ENCODE results near the gene PEMT. TPM values are rescaled to one million over a fixed set of nuclear protein-coding genes. Genes with fewer than 3 reads are reported as not detected.

Gene PEMT
- total RNA-seq, 2 experiments from 2014 or later: 30.4 to 32.3 TPM

GRCh38 chr17:17515934-17516930 lies 75.3 kb downstream of the PEMT start:
- ChIA-PET POLR2A (no interaction called here), CTCF (interaction anchor here (0.7 to 1.6 kb wide), 2 partner anchors 97 to 351 kb away, joined by 3 to 4 read pairs; no protein-coding TSS in a partner anchor)
- Mint-ChIP-seq H3K27ac (no peak overlapping the region), H3K27me3 (no peaks in the 10 kb centered on the region), H3K4me3 (no peak overlapping the region), H3K36me3 (ENCODE audit: low read depth) (no peaks in the 10 kb centered on the region), H3K9me3 (ENCODE audit: low read depth) (no peaks in the 10 kb centered on the region), H3K4me1 (peaks cover 3% of the 10 kb centered on the region)
- ATAC-seq (peak; percentile 66), DNase-seq (peak; percentile 32)
- intact Hi-C loops (cut with DNase I, micrococcal nuclease): no loop called here

GRCh38 chr17:17514993-17515933 lies 76.2 kb downstream of the PEMT start:
- peaks cover 5% of the 10 kb centered on the region for H3K4me1 Mint-ChIP-seq
- no peaks in the 10 kb centered on the region for H3K27me3 Mint-ChIP-seq
- ATAC-seq (no peak), DNase-seq (no peak)
- CTCF ChIA-PET: interaction anchor here (0.6 kb wide), 1 partner anchor 271 kb away, joined by 3 read pairs; no protein-coding TSS in a partner anchor
- no peak overlapping the region for H3K27ac Mint-ChIP-seq
- intact Hi-C loops (cut with DNase I, micrococcal nuclease): no loop called here
- no peaks in the 10 kb centered on the region for H3K9me3 Mint-ChIP-seq (ENCODE audit: low read depth)
- no peaks in the 10 kb centered on the region for H3K36me3 Mint-ChIP-seq (ENCODE audit: low read depth)
- POLR2A ChIA-PET: no interaction called here
- no peak overlapping the region for H3K4me3 Mint-ChIP-seq

GRCh38 chr17:17514361-17514992 lies 77.0 kb downstream of the PEMT start:
- ATAC-seq: no peak
- intact Hi-C loops (cut with DNase I, micrococcal nuclease): no loop called here
- Mint-ChIP-seq H3K27me3 (no peaks in the 10 kb centered on the region), H3K4me1 (peaks cover 5% of the 10 kb centered on the region), H3K27ac (no peak overlapping the region), H3K9me3 (ENCODE audit: low read depth) (no peaks in the 10 kb centered on the region), H3K36me3 (ENCODE audit: low read depth) (no peaks in the 10 kb centered on the region), H3K4me3 (no peak overlapping the region)
- CTCF ChIA-PET: interaction anchor here (0.9 kb wide), 1 partner anchor 184 kb away, joined by 3 read pairs; no protein-coding TSS in a partner anchor
- no peak for DNase-seq
- POLR2A ChIA-PET: no interaction called here

- Mint-ChIP-seq H3K9me3 (ENCODE audit: low read depth) (no peaks in the 10 kb centered on the region), H3K27me3 (no peaks in the 10 kb centered on the region), H3K27ac (no peak overlapping the region), H3K4me3 (no peak overlapping the region), H3K4me1 (peaks cover 5% of the 10 kb centered on the region), H3K36me3 (ENCODE audit: low read depth) (no peaks in the 10 kb centered on the region)
- DNase-seq: no peak
- intact Hi-C loops (cut with DNase I, micrococcal nuclease): no loop called here
- POLR2A ChIA-PET: no interaction called here
- CTCF ChIA-PET: interaction anchor here (0.9 kb wide), 1 partner anchor 184 kb away, joined by 3 read pairs; no protein-coding TSS in a partner anchor
- no peak for ATAC-seq
Measured at GRCh38 chr17:17513626-17514025, 77.9 kb downstream of the PEMT start.

- Mint-ChIP-seq H3K4me1 (peaks cover 5% of the 10 kb centered on the region), H3K9me3 (ENCODE audit: low read depth) (no peaks in the 10 kb centered on the region), H3K36me3 (ENCODE audit: low read depth) (no peaks in the 10 kb centered on the region), H3K27ac (no peak overlapping the region), H3K27me3 (no peaks in the 10 kb centered on the region), H3K4me3 (no peak overlapping the region)
- DNase-seq: no peak
- no peak for ATAC-seq
- intact Hi-C loops (cut with DNase I, micrococcal nuclease): no loop called here
- POLR2A ChIA-PET: no interaction called here
- CTCF ChIA-PET: no interaction called here
Measured at GRCh38 chr17:17512866-17513265, 78.6 kb downstream of the PEMT start.

- ChIA-PET POLR2A (no interaction called here), CTCF (interaction anchor here (0.7 to 1.2 kb wide), 3 partner anchors 21 to 157 kb away, joined by 3 to 4 read pairs (median 3); no protein-coding TSS in a partner anchor)
- intact Hi-C loops (cut with DNase I, micrococcal nuclease): no loop called here
- DNase-seq: no peak
- Mint-ChIP-seq H3K9me3 (ENCODE audit: low read depth) (no peaks in the 10 kb centered on the region), H3K4me3 (no peak overlapping the region), H3K27me3 (no peaks in the 10 kb centered on the region), H3K36me3 (ENCODE audit: low read depth) (no peaks in the 10 kb centered on the region), H3K4me1 (peaks cover 5% of the 10 kb centered on the region), H3K27ac (no peak overlapping the region)
- ATAC-seq: no peak
Measured at GRCh38 chr17:17511881-17512858, 79.3 kb downstream of the PEMT start.

GRCh38 chr17:17511293-17511741 lies 80.2 kb downstream of the PEMT start:
- CTCF ChIA-PET: interaction anchor here (1.1 to 1.2 kb wide), 2 partner anchors 20 to 60 kb away, joined by 3 to 4 read pairs; no protein-coding TSS in a partner anchor
- DNase-seq: no peak
- Mint-ChIP-seq H3K27ac (no peak overlapping the region), H3K36me3 (ENCODE audit: low read depth) (no peaks in the 10 kb centered on the region), H3K27me3 (no peaks in the 10 kb centered on the region), H3K9me3 (ENCODE audit: low read depth) (no peaks in the 10 kb centered on the region), H3K4me1 (peaks cover 5% of the 10 kb centered on the region), H3K4me3 (no peak overlapping the region)
- no peak for ATAC-seq
- intact Hi-C loops (cut with DNase I, micrococcal nuclease): no loop called here
- POLR2A ChIA-PET: no interaction called here

- Mint-ChIP-seq H3K9me3 (ENCODE audit: low read depth) (no peaks in the 10 kb centered on the region), H3K27me3 (no peaks in the 10 kb centered on the region), H3K4me1 (peaks cover 2% of the 10 kb centered on the region), H3K36me3 (ENCODE audit: low read depth) (no peaks in the 10 kb centered on the region), H3K4me3 (no peak overlapping the region), H3K27ac (no peak overlapping the region)
- POLR2A ChIA-PET: no interaction called here
- no peak for DNase-seq
- ATAC-seq: no peak
- intact Hi-C loops (cut with DNase I, micrococcal nuclease): no loop called here
- CTCF ChIA-PET: no interaction called here
Measured at GRCh38 chr17:17510456-17511292, 80.8 kb downstream of the PEMT start.

- POLR2A ChIA-PET: no interaction called here
- CTCF ChIA-PET: interaction anchor here (1.3 kb wide), 1 partner anchor 13 kb away, joined by 4 read pairs; no protein-coding TSS in a partner anchor
- intact Hi-C loops (cut with DNase I, micrococcal nuclease): no loop called here
- ATAC-seq (no peak), DNase-seq (no peak)
- Mint-ChIP-seq H3K27ac (no peak overlapping the region), H3K9me3 (ENCODE audit: low read depth) (no peaks in the 10 kb centered on the region), H3K4me3 (no peak overlapping the region), H3K27me3 (no peaks in the 10 kb centered on the region), H3K4me1 (peaks cover 2% of the 10 kb centered on the region), H3K36me3 (ENCODE audit: low read depth) (no peaks in the 10 kb centered on the region)
Measured at GRCh38 chr17:17509601-17510425, 81.7 kb downstream of the PEMT start.

Measured in activated CD4-positive, alpha-beta T cell treated with anti-CD3 and anti-CD28 coated beads for 36 hours (primary cell).